ENCODE results near the gene OMP.

OMP gene

DNA sequence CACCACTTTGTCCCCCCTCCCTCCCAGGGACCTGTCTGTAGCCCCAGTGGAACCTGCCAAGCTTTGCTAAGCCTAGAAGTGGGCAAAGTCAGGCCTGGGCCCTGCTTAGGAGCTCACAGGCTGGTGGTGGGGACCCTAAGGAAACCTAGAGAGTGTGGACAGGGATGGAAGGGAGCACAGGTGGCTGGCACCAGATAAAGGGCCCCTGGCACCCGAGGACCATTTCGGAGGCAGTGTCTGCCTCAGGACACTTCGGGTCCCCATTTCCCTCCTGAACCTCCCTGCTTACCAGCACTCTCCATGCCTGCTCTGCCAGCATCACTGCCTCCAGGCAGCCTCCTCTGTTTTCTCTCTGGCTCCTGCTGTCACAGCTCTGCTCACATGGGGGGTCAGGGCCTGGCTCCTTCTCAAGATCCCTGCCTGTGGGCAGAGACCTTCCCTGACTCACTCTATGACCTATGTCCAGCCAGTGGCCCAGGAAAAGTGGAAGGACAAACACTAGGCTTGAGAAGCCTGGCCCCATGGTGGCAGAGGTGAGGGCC is 13.6 kb upstream of the OMP start:
- no peak overlapping the region for H3K9ac ChIP-seq (ENCODE audit: low read depth, low read length)
- H3K27ac ChIP-seq (ENCODE audit: low read depth, low read length): no peak overlapping the region
- peaks cover 3% of the 10 kb centered on the region; the same call in 1 of the 2 replicates for H3K36me3 ChIP-seq (ENCODE audit: insufficient read depth, low read length)
- H3K9me3 ChIP-seq (ENCODE audit: insufficient read depth, low read depth, low read length): no peaks in the 10 kb centered on the region
- no peaks in the 10 kb centered on the region for H3K4me1 ChIP-seq (ENCODE audit: insufficient read depth, low read length)
- no peak overlapping the region for H3K4me3 ChIP-seq (ENCODE audit: low read length)
- 95% methylated on average over 3 of the region's 3 CpGs for WGBS
- H3K27me3 ChIP-seq (ENCODE audit: insufficient read depth, low read length): no peaks in the 10 kb centered on the region

- H3K4me1 ChIP-seq (ENCODE audit: insufficient read depth, low read length): no peaks in the 10 kb centered on the region
- H3K9me3 ChIP-seq (ENCODE audit: insufficient read depth, low read depth, low read length): no peaks in the 10 kb centered on the region
- no peaks in the 10 kb centered on the region for H3K27me3 ChIP-seq (ENCODE audit: insufficient read depth, low read length)
- no peak overlapping the region for H3K27ac ChIP-seq (ENCODE audit: low read depth, low read length)
- H3K4me3 ChIP-seq (ENCODE audit: low read length): no peak overlapping the region
- peaks cover 3% of the 10 kb centered on the region; the same call in 1 of the 2 replicates for H3K36me3 ChIP-seq (ENCODE audit: insufficient read depth, low read length)
- WGBS: 90% methylated on average over 4 of the region's 4 CpGs
- H3K9ac ChIP-seq (ENCODE audit: low read depth, low read length): no peak overlapping the region
Observed at GRCh38 chr11:77090046-77090372, 12.6 kb upstream of the OMP start.

DNA sequence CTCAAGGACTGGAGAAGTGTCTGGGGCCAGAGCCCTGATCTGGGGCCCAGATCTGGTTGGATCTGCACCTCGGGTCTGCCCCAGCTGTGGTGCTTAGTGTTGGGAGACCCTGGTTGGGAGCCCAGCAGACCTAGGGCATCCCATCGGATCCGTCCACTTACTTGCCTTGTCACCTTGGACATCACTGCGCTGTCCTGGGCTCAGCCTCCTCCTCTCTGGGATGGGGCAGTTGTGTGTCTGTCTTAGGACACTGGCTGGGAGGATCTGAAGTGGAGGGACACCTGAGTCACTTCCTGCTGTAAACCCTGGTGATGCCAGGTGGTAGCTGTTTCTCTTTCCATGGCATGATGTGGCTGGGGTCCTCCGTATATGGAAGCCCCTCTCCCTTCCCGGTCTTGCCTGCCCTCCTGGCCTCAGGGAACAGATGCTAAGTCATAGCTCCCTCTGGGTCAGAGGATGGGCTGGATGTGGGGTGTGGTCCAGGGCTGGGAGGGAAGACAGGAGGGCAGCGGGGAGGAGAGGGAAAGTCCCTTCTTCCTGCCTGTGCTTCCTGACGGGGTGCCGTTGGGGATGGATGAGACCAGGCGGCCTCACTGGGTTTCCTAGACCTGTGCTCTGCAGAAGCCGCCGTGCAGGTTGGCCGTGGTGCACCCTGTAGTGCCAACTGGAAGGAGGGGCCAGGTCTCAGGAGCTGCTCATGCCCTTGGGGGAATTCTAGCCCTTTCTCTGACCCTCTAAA is 12.1 kb upstream of the OMP start:
- no peak overlapping the region for H3K9ac ChIP-seq (ENCODE audit: low read depth, low read length)
- no peak overlapping the region for H3K4me3 ChIP-seq (ENCODE audit: low read length)
- H3K9me3 ChIP-seq (ENCODE audit: insufficient read depth, low read depth, low read length): no peaks in the 10 kb centered on the region
- H3K27me3 ChIP-seq (ENCODE audit: insufficient read depth, low read length): no peaks in the 10 kb centered on the region
- no peak overlapping the region for H3K27ac ChIP-seq (ENCODE audit: low read depth, low read length)
- 75% methylated on average over 13 of the region's 13 CpGs for WGBS
- H3K36me3 ChIP-seq (ENCODE audit: insufficient read depth, low read length): no peaks in the 10 kb centered on the region
- no peaks in the 10 kb centered on the region for H3K4me1 ChIP-seq (ENCODE audit: insufficient read depth, low read length)

- H3K4me3 ChIP-seq (ENCODE audit: low read length): no peak overlapping the region
- WGBS: 48% methylated on average over 9 of the region's 9 CpGs
Observed at GRCh38 chr11:77091146-77091940, 11.3 kb upstream of the OMP start.

GRCh38 chr11:77092382-77092781 is 10.3 kb upstream of the OMP start:
- no peak overlapping the region for H3K27ac ChIP-seq (ENCODE audit: low read depth, low read length)
- WGBS: 85% methylated on average over 7 of the region's 7 CpGs

More at GRCh38 chr11:77091146-77091940, 11.3 kb upstream of the OMP start:
- no peaks in the 10 kb centered on the region for H3K9me3 ChIP-seq (ENCODE audit: insufficient read depth, low read depth, low read length)
- H3K36me3 ChIP-seq (ENCODE audit: insufficient read depth, low read length): no peaks in the 10 kb centered on the region
- H3K4me1 ChIP-seq (ENCODE audit: insufficient read depth, low read length): no peaks in the 10 kb centered on the region
- no peaks in the 10 kb centered on the region for H3K27me3 ChIP-seq (ENCODE audit: insufficient read depth, low read length)
- H3K9ac ChIP-seq (ENCODE audit: low read depth, low read length): no peak overlapping the region
- no peak overlapping the region for H3K27ac ChIP-seq (ENCODE audit: low read depth, low read length)

GRCh38 chr11:77093056-77093891 is 9.4 kb upstream of the OMP start:
- H3K9me3 ChIP-seq (ENCODE audit: insufficient read depth, low read depth, low read length): no peaks in the 10 kb centered on the region
- H3K27ac ChIP-seq (ENCODE audit: low read depth, low read length): no peak overlapping the region
- H3K4me3 ChIP-seq (ENCODE audit: low read length): no peak overlapping the region
- H3K9ac ChIP-seq (ENCODE audit: low read depth, low read length): no peak overlapping the region
- no peaks in the 10 kb centered on the region for H3K4me1 ChIP-seq (ENCODE audit: insufficient read depth, low read length)
- H3K27me3 ChIP-seq (ENCODE audit: insufficient read depth, low read length): no peaks in the 10 kb centered on the region
- 89% methylated on average over 33 of the region's 33 CpGs for WGBS
- H3K36me3 ChIP-seq (ENCODE audit: insufficient read depth, low read length): no peaks in the 10 kb centered on the region

More at GRCh38 chr11:77092382-77092781, 10.3 kb upstream of the OMP start:
- H3K4me3 ChIP-seq (ENCODE audit: low read length): no peak overlapping the region
- no peaks in the 10 kb centered on the region for H3K36me3 ChIP-seq (ENCODE audit: insufficient read depth, low read length)
- no peaks in the 10 kb centered on the region for H3K4me1 ChIP-seq (ENCODE audit: insufficient read depth, low read length)
- H3K9me3 ChIP-seq (ENCODE audit: insufficient read depth, low read depth, low read length): no peaks in the 10 kb centered on the region
- H3K9ac ChIP-seq (ENCODE audit: low read depth, low read length): no peak overlapping the region
- H3K27me3 ChIP-seq (ENCODE audit: insufficient read depth, low read length): no peaks in the 10 kb centered on the region

- Histone ChIP-seq H3K9me3 (ENCODE audit: insufficient read depth, low read depth, low read length) (no peaks in the 10 kb centered on the region), H3K4me1 (ENCODE audit: insufficient read depth, low read length) (no peaks in the 10 kb centered on the region), H3K27ac (ENCODE audit: low read depth, low read length) (no peak overlapping the region), H3K27me3 (ENCODE audit: insufficient read depth, low read length) (no peaks in the 10 kb centered on the region), H3K9ac (ENCODE audit: low read depth, low read length) (no peak overlapping the region), H3K4me3 (ENCODE audit: low read length) (no peak overlapping the region), H3K36me3 (ENCODE audit: insufficient read depth, low read length) (no peaks in the 10 kb centered on the region)
- WGBS: 92% methylated on average over 6 of the region's 6 CpGs
Observed at GRCh38 chr11:77093987-77094840, 8.4 kb upstream of the OMP start.

GRCh38 chr11:77094841-77095365 is 7.7 kb upstream of the OMP start:
- no peaks in the 10 kb centered on the region for H3K9me3 ChIP-seq (ENCODE audit: insufficient read depth, low read depth, low read length)
- no peaks in the 10 kb centered on the region for H3K4me1 ChIP-seq (ENCODE audit: insufficient read depth, low read length)
- no peaks in the 10 kb centered on the region for H3K36me3 ChIP-seq (ENCODE audit: insufficient read depth, low read length)
- 94% methylated on average over 7 of the region's 7 CpGs for WGBS
- H3K4me3 ChIP-seq (ENCODE audit: low read length): no peak overlapping the region
- H3K9ac ChIP-seq (ENCODE audit: low read depth, low read length): no peak overlapping the region
- H3K27me3 ChIP-seq (ENCODE audit: insufficient read depth, low read length): no peaks in the 10 kb centered on the region
- no peak overlapping the region for H3K27ac ChIP-seq (ENCODE audit: low read depth, low read length)

DNA sequence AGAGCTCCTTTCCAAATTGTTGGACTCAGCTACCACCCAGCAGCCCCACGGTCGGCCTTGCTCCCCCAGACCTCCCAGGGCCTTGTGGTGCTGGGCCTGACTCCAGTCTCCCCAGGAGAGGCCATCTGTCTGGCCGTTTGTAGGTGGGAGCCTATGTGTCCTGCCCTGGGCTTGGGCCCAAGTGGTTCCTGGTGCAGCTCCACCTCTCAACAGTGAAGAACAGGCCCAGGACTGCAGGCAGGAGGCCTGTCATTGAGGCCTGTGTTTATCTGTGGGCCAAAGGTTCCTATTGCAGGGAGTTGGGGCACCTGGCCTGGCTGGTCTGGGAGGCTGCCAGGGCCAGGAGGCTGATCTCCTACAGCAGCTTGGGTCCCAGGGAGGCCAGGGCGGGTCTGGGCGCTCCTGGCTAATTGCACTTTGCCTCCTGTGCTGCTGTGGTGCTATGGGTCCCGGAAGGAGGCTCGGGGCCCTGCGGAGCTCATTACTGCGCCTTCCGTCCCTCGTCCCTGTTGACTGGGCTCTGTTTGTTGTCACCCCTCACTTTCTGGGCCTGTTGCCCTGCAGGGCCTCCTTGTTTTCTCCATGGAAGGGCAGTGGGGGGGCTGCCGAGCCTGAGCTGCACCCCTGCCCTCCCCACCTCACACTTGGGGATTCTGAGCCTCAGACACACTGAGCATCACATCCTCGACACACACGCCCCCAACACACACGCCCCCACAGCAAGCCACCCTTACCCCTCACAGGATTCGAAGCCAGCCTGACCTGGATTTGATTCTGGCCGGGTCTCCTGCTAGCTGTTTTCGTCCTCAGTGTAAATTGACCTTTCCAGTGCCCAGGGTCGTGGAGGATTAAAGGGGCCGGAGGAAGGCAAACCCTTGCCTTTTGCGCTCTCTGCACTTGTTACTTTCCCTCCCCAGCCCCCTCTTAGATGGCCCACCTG is 6.8 kb upstream of the OMP start:
- WGBS: 88% methylated on average over 21 of the region's 21 CpGs
- no peak overlapping the region for H3K4me3 ChIP-seq (ENCODE audit: low read length)
- no peaks in the 10 kb centered on the region for H3K9me3 ChIP-seq (ENCODE audit: insufficient read depth, low read depth, low read length)
- no peaks in the 10 kb centered on the region for H3K27me3 ChIP-seq (ENCODE audit: insufficient read depth, low read length)
- H3K36me3 ChIP-seq (ENCODE audit: insufficient read depth, low read length): no peaks in the 10 kb centered on the region
- no peak overlapping the region for H3K27ac ChIP-seq (ENCODE audit: low read depth, low read length)
- H3K9ac ChIP-seq (ENCODE audit: low read depth, low read length): no peak overlapping the region
- no peaks in the 10 kb centered on the region for H3K4me1 ChIP-seq (ENCODE audit: insufficient read depth, low read length)
